ENCODE measurements around the gene RP2.

DNA sequence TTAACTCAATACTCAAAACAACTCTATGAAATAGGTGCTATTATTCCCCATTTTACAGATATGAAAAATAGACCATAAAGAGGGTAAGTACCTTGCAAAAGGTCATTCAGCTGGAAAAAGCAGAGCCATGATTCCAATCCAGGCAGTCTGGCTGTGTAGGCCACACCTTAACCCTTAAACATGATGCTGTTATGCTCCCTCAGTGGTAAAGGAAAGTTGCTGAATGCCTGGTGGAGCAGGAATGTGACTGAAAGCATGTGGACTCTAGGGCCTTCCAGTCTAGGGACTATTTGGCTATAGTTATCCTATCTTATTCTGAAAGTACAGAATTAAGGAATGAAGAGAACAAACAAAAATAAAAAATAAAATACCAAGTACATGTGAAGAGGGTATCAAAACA is 19.6 kb downstream of the RP2 start:
- TF ChIP-seq POLR2A (IDR thresholded peaks at IDR 0.05; ENCODE audit: low read depth, low read length) (no peak), POLR2AphosphoS5 (IDR thresholded peaks at IDR 0.05; ENCODE audit: low read depth, low read length) (no peak), TAF1 (IDR thresholded peaks at IDR 0.05; ENCODE audit: borderline replicate concordance, low read depth, low read length) (no peak)
